NCI-H446 (cell line): ENCODE measurements around the gene USP4.
"Not testable (repeated sequence)": the region's sequence is repeated elsewhere in the genome, so short reads cannot be mapped to it uniquely, and the experiment has no call there.

Source experiments
- DNase-seq, 2 experiments: peaks; one replicate each; lab custom pipeline; 2025; lab: John Stamatoyannopoulos, UW

The USP4 gene

GRCh38 chr3:49339941-49340800 lies at the start of gene USP4:
Gene USP4, minus strand, starts transcription at chr3:49340053. Its CDS starts 29 bp downstream, at chr3:49340024.
- peak; percentile 24 to 80 for DNase-seq

GRCh38 chr3:49389297-49389696 lies 49.4 kb upstream of the USP4 start:
- no peak for DNase-seq

GRCh38 chr3:49388289-49388820 lies 48.5 kb upstream of the USP4 start:
- DNase-seq = no peak

GRCh38 chr3:49387721-49388120 lies 47.9 kb upstream of the USP4 start:
- DNase-seq = no peak

GRCh38 chr3:49386056-49386756 lies 46.4 kb upstream of the USP4 start:
- DNase-seq = no peak

GRCh38 chr3:49385617-49386016 lies 45.8 kb upstream of the USP4 start:
- no peak for DNase-seq

GRCh38 chr3:49383387-49383786 lies 43.5 kb upstream of the USP4 start:
- DNase-seq = no peak

GRCh38 chr3:49378249-49378895 lies 38.5 kb upstream of the USP4 start:
- DNase-seq = no peak

- no peak for DNase-seq
Observed at GRCh38 chr3:49377483-49377882, 37.6 kb upstream of the USP4 start.

- no peak for DNase-seq
Observed at GRCh38 chr3:49371946-49372345, 32.1 kb upstream of the USP4 start.

- no peak for DNase-seq
Observed at GRCh38 chr3:49370585-49371290, 30.9 kb upstream of the USP4 start.

GRCh38 chr3:49362561-49362960 lies 22.7 kb upstream of the USP4 start:
- DNase-seq = no peak

- no peak for DNase-seq
Observed at GRCh38 chr3:49359623-49360022, 19.8 kb upstream of the USP4 start.

- DNase-seq = no peak
Observed at GRCh38 chr3:49358884-49359225, 19.0 kb upstream of the USP4 start.

- DNase-seq = peak; percentile 88 to 95
Observed at GRCh38 chr3:49358217-49358883, 18.5 kb upstream of the USP4 start, which contains the start of gene GPX1. Gene GPX1, minus strand, starts transcription at chr3:49358353. Its CDS starts 75 bp downstream, at chr3:49358278.

- DNase-seq = peak in 1 of 2 experiments; percentile 4
Observed at GRCh38 chr3:49357443-49358216, 17.8 kb upstream of the USP4 start.

- not testable (repeated sequence) for DNase-seq
Observed at GRCh38 chr3:49357095-49357442, 17.2 kb upstream of the USP4 start.

- no peak for DNase-seq
Observed at GRCh38 chr3:49352890-49353421, 13.1 kb upstream of the USP4 start.

- no peak for DNase-seq
Observed at GRCh38 chr3:49352281-49352680, 12.4 kb upstream of the USP4 start.

- DNase-seq = no peak
Observed at GRCh38 chr3:49351521-49352011, 11.7 kb upstream of the USP4 start.
